CD4-positive, alpha-beta T cell (primary cell): ENCODE measurements around the gene GPR137C. TPM values are rescaled to one million over a fixed set of nuclear protein-coding genes. Genes with fewer than 3 reads are reported as not detected.
A peak's percentile ranks its signal among the peaks of the same experiment; 100 is the strongest.

Experiments
- ATAC-seq: fragments of 200-7000 bp; cut with Tn5 transposase; one replicate; pipeline ENCODE4 v1.10.0; 2022; ENCODE audit warnings: mild to moderate bottlenecking; ENCODE audit not compliant: poor library complexity
- CTCF ChIA-PET: fragments of 350-600 bp; sonication (Branson Sonifier 250); formaldehyde crosslinking; loops from one replicate; lab custom pipeline; 2021; ENCODE audit warnings: antibody characterized with exemption, inconsistent platforms; lab: Charles Lee
- POLR2A ChIA-PET: fragments of 350-600 bp; sonication (Branson Sonifier 250); formaldehyde crosslinking; loops from one replicate; lab custom pipeline; 2021; ENCODE audit warnings: antibody characterized with exemption, inconsistent platforms; lab: Charles Lee
- DNase-seq, 14 experiments: peaks; one replicate each; pipeline ENCODE4 v3.0.0-alpha.2; 2013 to 2020; ENCODE audit warnings: mixed read lengths in 2 of 14
- H3K27ac ChIP-seq, 2 donors: one replicate each; pipeline versions ENCODE4 v1.5.1 to v1.7.0; 2013; ENCODE audit warnings: low read length in 2 of 2, low read depth in 1 of 2, mild to moderate bottlenecking in 1 of 2
- H3K27me3 ChIP-seq, 2 experiments: 1 replicate in 1 of 2; 2 replicates in 1 of 2; pipeline versions ENCODE4 v1.6.1 to v1.7.0; 2013; ENCODE audit warnings: low read length in 2 of 2, control low read depth in 1 of 2, mild to moderate bottlenecking in 1 of 2, moderate library complexity in 1 of 2; ENCODE audit not compliant: insufficient read depth in 2 of 2, control insufficient read depth in 1 of 2
- H3K36me3 ChIP-seq: one replicate; pipeline ENCODE4 v1.6.1; 2013; ENCODE audit warnings: low read length, control low read depth; ENCODE audit not compliant: insufficient read depth
- H3K4me1 ChIP-seq: one replicate; pipeline ENCODE4 v1.6.1; 2013; ENCODE audit warnings: low read length, control low read depth; ENCODE audit not compliant: insufficient read depth
- H3K4me3 ChIP-seq: one replicate; pipeline ENCODE4 v1.5.1; 2013; ENCODE audit warnings: mild to moderate bottlenecking, low read length, moderate library complexity
- H3K9me3 ChIP-seq, 2 experiments: 1 replicate in 1 of 2; 2 replicates in 1 of 2; pipeline versions ENCODE4 v1.6.1 to v1.7.0; 2013; ENCODE audit warnings: low read length in 2 of 2, mild to moderate bottlenecking in 2 of 2, control low read depth in 1 of 2, moderate library complexity in 1 of 2; ENCODE audit not compliant: control insufficient read depth in 1 of 2, insufficient read depth in 1 of 2
- H3K27ac Mint-ChIP-seq: one replicate; pipeline ENCODE4 v1.8.0; 2020; ENCODE audit warnings: mixed read lengths
- H3K27me3 Mint-ChIP-seq: one replicate; pipeline ENCODE4 v1.8.0; 2021; ENCODE audit warnings: mixed read lengths
- H3K36me3 Mint-ChIP-seq: one replicate; pipeline ENCODE4 v1.8.0; 2021; ENCODE audit warnings: low read depth, mixed read lengths
- H3K4me1 Mint-ChIP-seq: one replicate; pipeline ENCODE4 v1.8.0; 2021; ENCODE audit warnings: low read depth, mixed read lengths
- H3K4me3 Mint-ChIP-seq: one replicate; pipeline ENCODE4 v1.8.0; 2020; ENCODE audit warnings: mild to moderate bottlenecking, mixed read lengths
- H3K9me3 Mint-ChIP-seq: one replicate; pipeline ENCODE4 v1.8.0; 2020; ENCODE audit warnings: mixed read lengths
- CTCF ChIP-seq: fragments of 200-600 bp; IDR thresholded peaks from one replicate; pipeline ENCODE4 v1.8.0; 2022; ENCODE audit warnings: antibody characterized with exemption, mild to moderate bottlenecking
- intact Hi-C, 2 experiments: fragments of 100-400 bp; cut with DNase I in 1 of 2; cut with micrococcal nuclease in 1 of 2; formaldehyde crosslinking; loops; one replicate each; pipeline versions ENCODE4 v1.15.1 to v1.9.0; 2023 to 2025; cut with DNase I, micrococcal nuclease
- total RNA-seq, 174 experiments: library from RNA in 2 of 174; stranded (reverse) in 2 of 174; gene quantifications; one replicate each; pipeline ENCODE4 v1.2.3 and lab custom pipeline; 2021 to 2026

Gene GPR137C
- total RNA-seq, 2 experiments from 2014 or later: 0.08 to 0.19 TPM

- DNase-seq (no peak), ATAC-seq (no peak)
- CTCF ChIA-PET: interaction anchor here (1.2 to 1.3 kb wide), 2 partner anchors 15 to 251 kb away, joined by 3 read pairs; no protein-coding TSS in a partner anchor
- Histone ChIP-seq H3K9me3 (no peaks in the 10 kb centered on the region), H3K36me3 (peaks cover 8% of the 10 kb centered on the region), H3K27ac (no peak overlapping the region), H3K27me3 (no peaks in the 10 kb centered on the region), H3K4me3 (peak overlapping the region; percentile 95), H3K4me1 (peaks cover 32% of the 10 kb centered on the region)
- Mint-ChIP-seq H3K27me3 (peaks cover 9% of the 10 kb centered on the region), H3K36me3 (peaks cover 16% of the 10 kb centered on the region), H3K4me3 (peak overlapping the region; percentile 93), H3K9me3 (no peaks in the 10 kb centered on the region), H3K4me1 (peaks cover 40% of the 10 kb centered on the region), H3K27ac (peak overlapping the region; percentile 84)
- no peak for TF ChIP-seq CTCF
- intact Hi-C loops: loop anchor here (5.0 to 10.0 kb wide), 8 partner anchors 104 to 604 kb away; partner anchors contain the start of genes DDHD1 (in 2 of the 2), RTRAF (in 1 of the 2) and STYX (in 1 of the 2)
- POLR2A ChIA-PET: interaction anchor here (1.3 to 3.9 kb wide), 10 partner anchors 11 to 684 kb away, joined by 3 to 24 read pairs (median 8); partner anchors contain the start of genes ERO1A, GNPNAT1, PTGER2 and STYX
These were observed 1.4 kb upstream of the GPR137C start for GRCh38 chr14:52551205-52551604.

GRCh38 chr14:52551696-52552062 is 957 bp upstream of the GPR137C start:
- H3K27me3 ChIP-seq: no peaks in the 10 kb centered on the region
- H3K4me3 Mint-ChIP-seq: peak overlapping the region; percentile 93
- H3K36me3 ChIP-seq: peaks cover 8% of the 10 kb centered on the region
- POLR2A ChIA-PET: interaction anchor here (0.7 to 3.9 kb wide), 21 partner anchors 9 to 685 kb away, joined by 3 to 31 read pairs (median 5); partner anchors contain the start of genes DDHD1, ERO1A, GNPNAT1 and PSMC6
- peaks cover 32% of the 10 kb centered on the region for H3K4me1 ChIP-seq
- H3K9me3 Mint-ChIP-seq: no peaks in the 10 kb centered on the region
- CTCF ChIA-PET: interaction anchor here (1.2 to 1.3 kb wide), 2 partner anchors 15 to 252 kb away, joined by 3 read pairs; no protein-coding TSS in a partner anchor
- DNase-seq (peak in 4 of 14 experiments; percentile 14 to 47 (median 34)), ATAC-seq (no peak)
- H3K9me3 ChIP-seq: no peaks in the 10 kb centered on the region
- peak overlapping the region; percentile 80 to 88 for H3K27ac ChIP-seq
- H3K27me3 Mint-ChIP-seq: peaks cover 11% of the 10 kb centered on the region
- peak overlapping the region; percentile 95 for H3K4me3 ChIP-seq
- peaks cover 16% of the 10 kb centered on the region for H3K36me3 Mint-ChIP-seq
- peaks cover 40% of the 10 kb centered on the region for H3K4me1 Mint-ChIP-seq
- intact Hi-C loops: loop anchor here (1.0 to 10.0 kb wide), 11 partner anchors 103 to 603 kb away; partner anchors contain the start of genes DDHD1 (in 2 of the 2), GNPNAT1 (in 2 of the 2), PSMC6 (in 2 of the 2) and RTRAF (in 1 of the 2)
- peak overlapping the region; percentile 84 for H3K27ac Mint-ChIP-seq
- TF ChIP-seq CTCF: peak; percentile 25

GRCh38 chr14:52553002-52553670 is 500 bp downstream of the GPR137C start:
- ChIA-PET POLR2A (interaction anchor here (0.5 to 3.9 kb wide), 21 partner anchors 10 to 686 kb away, joined by 3 to 31 read pairs (median 4); partner anchors contain the start of genes DDHD1, ERO1A, GNPNAT1 and PSMC6), CTCF (no interaction called here)
- H3K4me1 ChIP-seq: peaks cover 32% of the 10 kb centered on the region
- no peaks in the 10 kb centered on the region for H3K9me3 ChIP-seq
- peak overlapping the region; percentile 95 for H3K4me3 ChIP-seq
- no peaks in the 10 kb centered on the region for H3K36me3 ChIP-seq
- no peaks in the 10 kb centered on the region for H3K9me3 Mint-ChIP-seq
- peaks cover 32% of the 10 kb centered on the region for H3K4me1 Mint-ChIP-seq
- H3K27me3 ChIP-seq: no peaks in the 10 kb centered on the region
- H3K27ac ChIP-seq: peak overlapping the region in 1 of 2 donors; percentile 43
- ATAC-seq (peak; percentile 15), DNase-seq (peak; percentile 6 to 74 (median 37))
- intact Hi-C loops: loop anchor here (2.0 to 10.0 kb wide), 10 partner anchors 102 to 602 kb away; partner anchors contain the start of genes DDHD1 (in 2 of the 2), PSMC6 (in 2 of the 2), GNPNAT1 (in 1 of the 2) and RTRAF (in 1 of the 2)
- H3K27me3 Mint-ChIP-seq: peaks cover 15% of the 10 kb centered on the region
- H3K4me3 Mint-ChIP-seq: peak overlapping the region; percentile 98
- peaks cover 16% of the 10 kb centered on the region for H3K36me3 Mint-ChIP-seq
- TF ChIP-seq CTCF: no peak
- H3K27ac Mint-ChIP-seq: peak overlapping the region; percentile 91
